Astrocyte of the spinal cord (primary cell): Measurements from ENCODE around the gene BAIAP2.

Source experiments
- DNase-seq: peaks from one replicate; pipeline ENCODE4 v3.0.0; 2011; ENCODE audit warnings: low read depth, low spot score
- H3K4me3 ChIP-seq: 2 replicates; pipeline ENCODE4 v1.5.1; 2011; ENCODE audit warnings: low read depth, mild to moderate bottlenecking, low read length, moderate library complexity
- in situ Hi-C: cut with HindIII; loops from 2 replicates; pipeline ENCODE4 v1.10.0; 2017; ENCODE audit warnings: low sequenced_read_pairs
- TF ChIP-seq, protein P1 (sequence below): IDR thresholded peaks from 2 replicates; pipeline ENCODE4 v1.5.1; 2012; ENCODE audit warnings: low read depth, mild to moderate bottlenecking, low read length, inconsistent platforms

The BAIAP2 gene

DNA sequence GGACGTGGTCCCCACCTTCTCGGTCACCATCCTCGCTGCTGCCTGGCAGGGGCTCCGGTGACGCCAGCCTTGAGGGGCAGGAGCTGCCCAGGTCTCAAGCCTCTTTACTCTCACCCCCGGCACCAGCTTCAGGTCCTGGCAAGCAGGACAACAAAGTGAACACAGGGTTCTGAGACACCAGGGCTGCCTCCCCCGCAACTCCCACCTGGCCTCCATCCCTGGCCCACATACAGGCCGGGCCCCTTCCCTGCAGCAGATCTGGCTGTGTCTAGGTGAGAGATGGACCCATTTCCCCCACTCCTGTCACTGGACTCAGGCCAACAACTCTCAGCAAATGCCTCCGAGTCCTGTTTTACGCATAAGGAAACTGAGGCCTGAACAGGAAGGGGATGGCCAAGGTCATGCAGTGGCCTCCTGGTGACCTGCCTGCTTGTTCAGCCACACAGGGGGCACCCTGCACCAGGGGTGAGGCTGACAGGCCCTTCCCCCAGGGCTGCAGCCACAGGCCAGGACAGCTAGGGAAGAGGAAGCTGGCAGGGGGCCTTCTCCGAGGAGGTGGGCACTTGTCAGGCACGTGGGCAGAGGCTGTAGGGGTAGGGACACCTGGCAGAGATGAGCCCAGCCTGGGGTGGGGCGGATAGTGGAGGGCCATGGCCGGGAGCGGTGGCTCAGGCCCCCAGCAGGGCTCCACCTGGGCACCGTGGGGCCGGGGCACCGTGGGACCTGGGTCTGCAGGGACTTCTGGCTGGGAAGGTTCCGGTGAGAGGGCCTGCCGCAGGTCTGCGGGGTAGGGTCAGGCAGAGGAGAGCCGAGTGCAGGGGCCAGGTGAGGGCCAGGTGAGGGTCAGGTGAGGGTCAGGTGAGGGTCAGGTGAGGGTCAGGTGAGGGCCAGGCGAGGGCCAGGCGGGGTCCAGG, 83.6 kb downstream of the BAIAP2 start:
- in situ Hi-C loops = no loop called here
- no peak for DNase-seq
- H3K4me3 ChIP-seq = peak overlapping the region; percentile 39
- TF ChIP-seq, protein P1, sequence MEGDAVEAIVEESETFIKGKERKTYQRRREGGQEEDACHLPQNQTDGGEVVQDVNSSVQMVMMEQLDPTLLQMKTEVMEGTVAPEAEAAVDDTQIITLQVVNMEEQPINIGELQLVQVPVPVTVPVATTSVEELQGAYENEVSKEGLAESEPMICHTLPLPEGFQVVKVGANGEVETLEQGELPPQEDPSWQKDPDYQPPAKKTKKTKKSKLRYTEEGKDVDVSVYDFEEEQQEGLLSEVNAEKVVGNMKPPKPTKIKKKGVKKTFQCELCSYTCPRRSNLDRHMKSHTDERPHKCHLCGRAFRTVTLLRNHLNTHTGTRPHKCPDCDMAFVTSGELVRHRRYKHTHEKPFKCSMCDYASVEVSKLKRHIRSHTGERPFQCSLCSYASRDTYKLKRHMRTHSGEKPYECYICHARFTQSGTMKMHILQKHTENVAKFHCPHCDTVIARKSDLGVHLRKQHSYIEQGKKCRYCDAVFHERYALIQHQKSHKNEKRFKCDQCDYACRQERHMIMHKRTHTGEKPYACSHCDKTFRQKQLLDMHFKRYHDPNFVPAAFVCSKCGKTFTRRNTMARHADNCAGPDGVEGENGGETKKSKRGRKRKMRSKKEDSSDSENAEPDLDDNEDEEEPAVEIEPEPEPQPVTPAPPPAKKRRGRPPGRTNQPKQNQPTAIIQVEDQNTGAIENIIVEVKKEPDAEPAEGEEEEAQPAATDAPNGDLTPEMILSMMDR = no peak

DNA sequence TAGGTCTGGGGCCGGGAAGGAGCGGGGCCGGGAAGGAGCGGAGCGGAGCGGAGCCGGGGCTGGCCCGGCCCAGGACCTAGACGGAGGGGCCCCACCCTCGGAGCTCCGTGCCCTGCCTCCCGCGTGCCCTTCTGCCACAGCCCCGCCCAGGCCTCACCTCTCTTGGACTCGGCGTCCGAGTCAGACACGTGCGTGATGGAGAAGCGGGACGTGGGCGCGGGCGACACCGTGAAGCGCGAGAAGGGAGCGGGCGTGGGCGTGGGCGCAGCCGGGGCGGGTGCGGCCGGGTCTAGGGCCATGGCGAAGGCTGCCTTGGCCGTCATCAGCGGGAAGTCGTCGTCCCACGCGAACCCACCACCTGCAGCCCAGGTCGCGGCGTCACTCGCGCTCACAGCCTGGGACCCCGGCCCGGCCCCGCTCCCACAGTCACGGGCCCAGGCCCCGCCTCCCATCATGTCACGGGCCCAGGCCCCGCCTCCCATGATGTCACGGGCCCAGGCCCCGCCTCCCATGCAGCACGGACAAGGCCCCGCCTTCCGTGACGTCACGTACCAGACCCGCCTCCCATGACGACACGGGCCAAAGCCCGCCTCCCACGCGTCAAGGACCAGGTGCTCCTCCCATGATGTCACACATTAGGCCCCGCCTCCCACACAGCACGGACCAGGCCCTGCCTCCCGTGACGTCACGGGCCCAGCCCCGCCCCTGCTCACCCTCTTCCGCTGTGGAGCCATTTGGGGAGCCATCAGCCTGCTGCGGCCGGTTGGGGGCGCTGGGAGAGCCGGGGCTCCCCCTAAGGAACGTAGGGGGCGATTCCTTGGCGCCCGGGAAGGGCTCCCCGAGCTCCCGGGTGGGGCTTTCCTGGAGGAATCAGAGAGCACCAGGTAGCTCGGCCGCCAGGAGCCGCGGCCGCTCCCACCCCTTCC, 84.5 kb downstream of the BAIAP2 start:
- in situ Hi-C loops = no loop called here
- peak; percentile 91 for DNase-seq
- peak overlapping the region; percentile 39 for H3K4me3 ChIP-seq
- TF ChIP-seq, protein P1 = peak; percentile 20

DNA sequence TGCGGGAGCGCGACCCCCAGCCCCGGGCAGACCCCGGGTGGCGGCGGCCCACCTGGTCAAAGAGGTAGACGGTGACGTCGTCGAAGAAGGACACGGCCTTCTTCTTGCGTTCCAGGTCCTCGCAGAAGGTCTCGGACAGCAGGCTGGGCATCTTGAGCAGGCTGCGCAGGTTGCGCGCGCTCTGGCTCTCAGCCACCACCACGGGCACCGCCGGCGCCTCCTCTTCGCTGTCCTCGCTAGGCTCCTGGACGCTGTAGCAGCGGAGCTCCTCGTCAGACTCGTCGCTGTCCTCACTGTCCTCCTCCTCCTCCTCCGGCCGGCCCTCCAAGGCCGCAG, 85.2 kb downstream of the BAIAP2 start:
- H3K4me3 ChIP-seq = no peak overlapping the region
- no peak for DNase-seq
- in situ Hi-C loops = no loop called here
- TF ChIP-seq, protein P1 = no peak

DNA sequence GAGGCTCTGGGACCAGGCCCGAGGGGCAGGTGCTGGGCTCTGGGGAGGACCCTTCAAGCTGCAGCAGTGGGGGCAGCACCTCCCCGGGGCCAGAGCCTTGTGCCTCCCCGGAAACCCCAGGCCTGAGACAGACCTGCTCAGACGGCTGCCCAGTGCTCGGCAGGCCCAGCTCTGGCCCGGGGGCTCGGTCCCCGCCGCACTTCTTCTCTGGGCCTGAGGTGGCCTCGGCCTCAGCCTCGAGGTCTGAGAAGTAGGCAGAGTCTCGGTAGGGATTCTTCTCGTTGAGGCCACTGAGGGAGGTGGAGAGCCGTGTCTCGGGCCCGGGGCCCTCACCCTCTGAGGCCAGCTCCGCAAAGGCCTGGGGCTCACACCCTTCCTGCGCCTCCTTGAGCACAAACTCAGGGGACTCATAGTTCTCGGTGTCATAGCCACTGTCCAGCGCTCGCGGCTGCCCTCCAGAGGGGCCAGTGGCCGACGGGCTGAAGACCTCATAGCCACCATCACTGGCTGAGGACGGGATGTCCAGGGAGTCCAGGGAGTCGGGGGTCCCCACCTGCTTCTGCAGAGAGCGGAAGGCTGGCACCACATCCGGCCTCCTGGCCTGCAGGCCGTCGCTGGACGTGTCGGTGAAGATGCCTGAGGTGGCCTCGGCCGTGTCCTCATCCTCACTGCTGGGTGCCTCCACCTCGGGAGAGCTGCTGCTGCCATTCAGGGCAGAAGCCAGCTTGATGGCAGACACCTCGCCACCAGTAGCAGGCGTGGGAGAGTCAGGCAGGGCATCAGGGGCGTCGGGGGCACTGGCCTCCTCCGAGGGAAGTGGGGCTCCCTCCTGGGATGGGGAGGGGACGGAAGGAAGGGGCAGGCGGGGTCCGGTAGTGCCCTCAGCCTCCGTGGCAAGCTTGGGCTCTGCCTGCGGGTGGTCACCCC, 86.0 kb downstream of the BAIAP2 start:
- DNase-seq = no peak
- no peak overlapping the region for H3K4me3 ChIP-seq
- TF ChIP-seq, protein P1 = no peak
- in situ Hi-C loops = no loop called here

DNA sequence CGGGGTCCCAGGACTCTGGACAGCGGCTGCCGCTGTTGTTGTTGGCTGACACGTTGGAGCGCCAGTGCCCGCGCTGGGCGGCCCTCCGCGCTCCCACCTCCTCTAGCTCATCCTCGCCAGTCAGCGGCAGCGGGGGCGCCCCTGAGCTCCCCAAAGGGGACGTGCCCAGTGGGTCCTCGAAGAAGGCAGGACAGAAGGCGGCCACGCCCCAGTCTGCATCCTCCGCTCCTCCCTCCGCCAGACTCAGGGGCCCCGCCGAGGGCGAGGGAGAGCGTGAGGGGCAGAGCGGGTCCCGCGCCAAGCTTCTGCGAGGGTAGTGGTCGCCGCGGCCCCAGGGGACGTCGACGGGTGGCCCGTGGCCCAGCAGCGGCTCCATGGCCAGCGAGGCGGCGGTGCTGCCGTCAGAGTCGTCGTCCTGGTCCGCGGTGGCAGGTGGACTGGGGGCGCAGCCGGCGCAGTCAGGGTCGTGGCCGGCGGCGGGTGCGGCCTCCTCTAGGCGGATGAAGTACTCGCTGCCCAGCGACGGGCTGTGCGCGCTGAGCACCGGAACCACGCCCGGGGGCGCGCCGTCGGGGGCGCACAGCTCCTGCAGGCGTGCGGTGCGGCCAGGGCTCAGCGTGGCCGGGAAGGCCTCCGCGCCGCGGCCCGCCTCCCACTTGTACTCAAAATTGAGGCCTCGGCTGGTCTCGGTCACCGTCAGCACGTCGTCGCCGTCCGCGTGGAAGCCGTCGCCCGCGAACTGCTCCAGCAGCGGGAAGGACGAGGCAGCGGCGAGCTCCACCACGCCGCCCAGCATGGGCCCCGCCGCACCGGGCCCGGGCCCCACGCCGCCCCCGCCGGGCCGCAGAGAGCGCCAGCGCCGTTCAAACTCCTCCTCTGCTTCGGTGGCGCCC, 87.1 kb downstream of the BAIAP2 start:
- in situ Hi-C loops = no loop called here
- TF ChIP-seq, protein P1 = no peak
- H3K4me3 ChIP-seq = no peak overlapping the region
- DNase-seq = no peak
